ENCODE results near the gene IL17RE. TPM values are rescaled to one million over a fixed set of nuclear protein-coding genes. Genes with fewer than 3 reads are reported as not detected.

IL17RE gene
- total RNA-seq, 2 donors from 2014 or later, result 1.2 to 1.6 TPM

GRCh38 chr3:9889405-9889804, 13.2 kb upstream of the IL17RE start:
- H3K36me3 Mint-ChIP-seq (ENCODE audit: low read depth), result peaks cover 21% of the 10 kb centered on the region
- no peak overlapping the region for H3K4me3 Mint-ChIP-seq
- no peaks in the 10 kb centered on the region for H3K27me3 Mint-ChIP-seq (ENCODE audit: insufficient read depth)
- H3K27me3 ChIP-seq (ENCODE audit: control insufficient read depth, insufficient read depth, low read length, poor library complexity, severe bottlenecking), result peaks cover 7% of the 10 kb centered on the region
- H3K9me3 ChIP-seq (ENCODE audit: control insufficient read depth, low read length), result no peaks in the 10 kb centered on the region
- no peak for DNase-seq
- peaks cover 20% of the 10 kb centered on the region for H3K36me3 ChIP-seq (ENCODE audit: control insufficient read depth, insufficient read depth, low read length)
- H3K27ac ChIP-seq (ENCODE audit: low read depth, low read length), result no peak overlapping the region
- H3K9me3 Mint-ChIP-seq, result no peaks in the 10 kb centered on the region
- no peaks in the 10 kb centered on the region for H3K4me1 Mint-ChIP-seq
- no peaks in the 10 kb centered on the region for H3K4me1 ChIP-seq (ENCODE audit: control insufficient read depth, insufficient read depth, low read length)
- WGBS, 2 experiments (ENCODE audit: insufficient coverage in 1 of 2, insufficient read length in 1 of 2), result 87 to 90% methylated on average over 2 to 3 of the region's 5 CpGs
- no peak for TF ChIP-seq CTCF (conservative IDR thresholded peaks at IDR 0.05)
- no peak overlapping the region for H3K27ac Mint-ChIP-seq
- H3K9ac ChIP-seq (ENCODE audit: extremely low read depth, low read length, poor library complexity, severe bottlenecking), result no peak overlapping the region
- H3K4me3 ChIP-seq (ENCODE audit: low read length), result no peak overlapping the region

DNA sequence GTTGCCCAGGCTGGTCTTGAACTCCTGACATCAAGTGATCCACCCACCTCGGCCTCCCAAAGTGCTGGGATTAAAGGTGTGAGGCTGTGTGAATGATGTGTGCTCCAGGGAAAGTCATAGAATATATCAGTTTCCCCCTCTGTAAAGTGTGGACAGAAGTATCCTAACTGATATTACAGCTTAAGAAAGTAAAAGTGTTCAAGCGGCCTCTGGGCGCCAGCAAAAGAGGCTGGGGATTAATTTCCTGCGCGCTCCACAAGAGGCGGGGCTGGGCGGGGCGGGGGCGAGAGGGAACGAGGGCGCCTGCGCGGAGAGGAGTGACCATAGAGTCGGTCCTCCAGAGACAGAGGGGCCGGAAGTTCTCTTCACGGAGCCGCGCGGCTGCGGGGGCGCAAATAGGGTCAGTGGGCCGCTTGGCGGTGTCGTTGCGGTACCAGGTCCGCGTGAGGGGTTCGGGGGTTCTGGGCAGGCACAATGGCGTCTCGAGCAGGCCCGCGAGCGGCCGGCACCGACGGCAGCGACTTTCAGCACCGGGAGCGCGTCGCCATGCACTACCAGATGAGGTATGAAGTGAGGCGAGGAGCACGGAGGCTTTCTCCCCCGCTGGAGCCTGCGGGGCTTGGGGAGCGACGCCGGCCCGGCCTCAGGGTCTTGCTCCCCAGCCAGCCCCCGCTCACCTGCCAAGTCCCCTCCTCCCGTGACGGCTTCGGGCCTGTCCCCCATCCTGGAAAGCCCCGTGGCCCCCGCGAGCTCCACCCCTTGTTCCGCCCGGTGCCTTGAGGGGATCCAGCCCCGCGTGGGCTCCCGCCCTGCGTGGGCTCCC, 12.2 kb upstream of the IL17RE start, which contains the start of gene JAGN1:
JAGN1 (plus strand) TSS at position 362 of the 823 bp plus-strand sequence; CDS start at position 475, 113 bp downstream.
- Histone ChIP-seq H3K9me3 (ENCODE audit: control insufficient read depth, low read length) (no peaks in the 10 kb centered on the region), H3K27me3 (ENCODE audit: control insufficient read depth, insufficient read depth, low read length, poor library complexity, severe bottlenecking) (peaks cover 7% of the 10 kb centered on the region), H3K4me3 (ENCODE audit: low read length) (peak within 1 kb of the TSS; percentile 95), H3K4me1 (ENCODE audit: control insufficient read depth, insufficient read depth, low read length) (no peaks in the 10 kb centered on the region), H3K9ac (ENCODE audit: extremely low read depth, low read length, poor library complexity, severe bottlenecking) (peak within 1 kb of the TSS; percentile 88), H3K36me3 (ENCODE audit: control insufficient read depth, insufficient read depth, low read length) (peaks cover 20% of the 10 kb centered on the region), H3K27ac (ENCODE audit: low read depth, low read length) (peak within 1 kb of the TSS; percentile 55)
- peak; percentile 97 for DNase-seq
- H3K36me3 Mint-ChIP-seq (ENCODE audit: low read depth), result peaks cover 25% of the 10 kb centered on the region
- H3K9me3 Mint-ChIP-seq, result no peaks in the 10 kb centered on the region
- H3K4me1 Mint-ChIP-seq, result no peaks in the 10 kb centered on the region
- no peaks in the 10 kb centered on the region for H3K27me3 Mint-ChIP-seq (ENCODE audit: insufficient read depth)
- H3K27ac Mint-ChIP-seq, result peak within 1 kb of the TSS; percentile 99
- 1% methylated on average over 24 to 62 of the region's 62 CpGs for WGBS, 2 experiments (ENCODE audit: insufficient coverage in 1 of 2, insufficient read length in 1 of 2)
- no peak for TF ChIP-seq CTCF (conservative IDR thresholded peaks at IDR 0.05)
- H3K4me3 Mint-ChIP-seq, result peak within 1 kb of the TSS; percentile 96

DNA sequence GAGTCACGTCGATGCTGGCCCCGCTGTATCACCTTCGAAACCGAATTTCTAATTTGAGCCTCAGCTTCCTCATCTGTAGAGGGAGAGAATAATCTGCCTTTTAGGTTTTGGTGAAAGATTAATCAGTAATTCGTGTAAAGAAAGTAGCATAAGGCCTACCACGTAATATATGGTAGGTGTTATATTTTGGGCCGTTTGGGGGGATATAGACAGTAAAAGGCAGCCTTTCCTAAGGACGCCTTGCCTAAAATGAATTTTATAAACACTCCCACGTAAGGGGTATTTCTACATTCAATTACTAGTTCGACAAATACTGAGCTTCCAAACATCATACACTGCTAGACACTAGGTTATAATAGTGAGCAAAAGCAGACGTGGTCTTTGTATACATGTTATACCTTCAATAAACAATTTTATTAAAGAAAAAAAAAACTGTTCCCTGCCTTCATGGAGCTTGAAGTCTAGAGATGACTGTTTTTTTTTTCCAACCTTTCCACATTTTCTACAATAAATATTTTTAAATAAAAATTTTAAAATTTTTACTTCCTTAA, 11.5 kb upstream of the IL17RE start:
- no peaks in the 10 kb centered on the region for H3K4me1 Mint-ChIP-seq
- no peak overlapping the region for H3K27ac ChIP-seq (ENCODE audit: low read depth, low read length)
- WGBS, 2 experiments (ENCODE audit: insufficient coverage in 1 of 2, insufficient read length in 1 of 2), result 20 to 27% methylated on average over 8 to 12 of the region's 12 CpGs

More for the DNA sequence above, 11.5 kb upstream of the IL17RE start:
- no peaks in the 10 kb centered on the region for H3K9me3 ChIP-seq (ENCODE audit: control insufficient read depth, low read length)
- Mint-ChIP-seq H3K9me3 (no peaks in the 10 kb centered on the region), H3K4me3 (peak overlapping the region; percentile 96), H3K27me3 (ENCODE audit: insufficient read depth) (no peaks in the 10 kb centered on the region), H3K36me3 (ENCODE audit: low read depth) (peaks cover 25% of the 10 kb centered on the region), H3K27ac (peak overlapping the region; percentile 99)
- H3K4me1 ChIP-seq (ENCODE audit: control insufficient read depth, insufficient read depth, low read length), result no peaks in the 10 kb centered on the region
- no peak for TF ChIP-seq CTCF (conservative IDR thresholded peaks at IDR 0.05)
- H3K36me3 ChIP-seq (ENCODE audit: control insufficient read depth, insufficient read depth, low read length), result peaks cover 20% of the 10 kb centered on the region
- no peak for DNase-seq
- H3K4me3 ChIP-seq (ENCODE audit: low read length), result peak overlapping the region; percentile 95
- peak overlapping the region; percentile 88 for H3K9ac ChIP-seq (ENCODE audit: extremely low read depth, low read length, poor library complexity, severe bottlenecking)
- peaks cover 7% of the 10 kb centered on the region for H3K27me3 ChIP-seq (ENCODE audit: control insufficient read depth, insufficient read depth, low read length, poor library complexity, severe bottlenecking)
